Colonic mucosa (tissue), 4 donors: ENCODE data around the gene UBXN1. TPM values are rescaled to one million over a fixed set of nuclear protein-coding genes. Genes with fewer than 3 reads are reported as not detected.
A peak's percentile ranks its signal among the peaks of the same experiment; 100 is the strongest.

Experiments used
- DNase-seq: peaks from one replicate; pipeline ENCODE4 v3.0.0-alpha.2; 2020
- H3K27ac ChIP-seq: fragments of 200-600 bp; one replicate; pipeline ENCODE4 v1.8.0; 2021
- H3K27me3 ChIP-seq: fragments of 200-600 bp; one replicate; pipeline ENCODE4 v1.8.0; 2021
- H3K36me3 ChIP-seq: fragments of 200-600 bp; one replicate; pipeline ENCODE4 v1.8.0; 2021
- H3K4me1 ChIP-seq: fragments of 200-600 bp; one replicate; pipeline ENCODE4 v1.8.0; 2021; ENCODE audit warnings: mild to moderate bottlenecking
- H3K4me3 ChIP-seq: fragments of 200-600 bp; one replicate; pipeline ENCODE4 v1.8.0; 2021
- H3K9ac ChIP-seq, 2 donors: one replicate each; pipeline ENCODE4 v1.7.0; 2013; ENCODE audit warnings: control low read depth in 2 of 2, low read depth in 2 of 2, low read length in 2 of 2
- H3K9me3 ChIP-seq: fragments of 200-600 bp; one replicate; pipeline ENCODE4 v1.8.0; 2021
- CTCF ChIP-seq: fragments of 200-600 bp; IDR thresholded peaks from one replicate; pipeline ENCODE4 v1.8.0; 2022; ENCODE audit warnings: antibody characterized with exemption, mild to moderate bottlenecking
- intact Hi-C: fragments of 100-400 bp; cut with DNase I; formaldehyde crosslinking; loops from one replicate; pipeline ENCODE4 v1.14.1; 2022
- total RNA-seq, 2 donors: library from RNA; stranded (reverse); fragmentation: NEBNext Ultra II Directional in 1 of 2; extraction: Animal tissue kit (Norgen Biotek cat#: 25700) in 1 of 2; gene quantifications; one replicate each; pipeline ENCODE4 v1.2.1, GENCODE V29; 2021
- donor health status: healthy.
- donor health status: DM: no; HTN: no; CAD: no.
- donor health status: DM: no; HTN: no; CAD: no.

Gene UBXN1
- total RNA-seq, 2 donors from 2014 or later = 74.8 to 87.8 TPM

- intact Hi-C loops = no loop called here
- Histone ChIP-seq H3K9ac (peak overlapping the region; percentile 12 to 32), H3K4me3 (peak overlapping the region; percentile 10), H3K36me3 (no peaks in the 10 kb centered on the region), H3K27me3 (peaks cover 8% of the 10 kb centered on the region), H3K9me3 (no peaks in the 10 kb centered on the region), H3K4me1 (no peaks in the 10 kb centered on the region), H3K27ac (peak overlapping the region; percentile 32)
- no peak for TF ChIP-seq CTCF
- no peak for DNase-seq
These were observed 8.9 kb upstream of the UBXN1 start for GRCh38 chr11:62687508-62688396.

- H3K9me3 ChIP-seq = no peaks in the 10 kb centered on the region
- H3K4me3 ChIP-seq = no peak overlapping the region
- H3K9ac ChIP-seq = no peak overlapping the region
- no peaks in the 10 kb centered on the region for H3K36me3 ChIP-seq
- DNase-seq = no peak
- no peak for TF ChIP-seq CTCF
- H3K27me3 ChIP-seq = no peaks in the 10 kb centered on the region
- intact Hi-C loops = no loop called here
- H3K27ac ChIP-seq = no peak overlapping the region
- peaks cover 8% of the 10 kb centered on the region for H3K4me1 ChIP-seq
These were observed 3.6 kb upstream of the UBXN1 start for GRCh38 chr11:62682518-62682917.

GRCh38 chr11:62680825-62681240, 2.0 kb upstream of the UBXN1 start:
- intact Hi-C loops = no loop called here
- H3K4me3 ChIP-seq = no peak overlapping the region
- H3K9me3 ChIP-seq = no peaks in the 10 kb centered on the region
- peak; percentile 27 for TF ChIP-seq CTCF
- no peak overlapping the region for H3K27ac ChIP-seq
- no peaks in the 10 kb centered on the region for H3K36me3 ChIP-seq
- H3K27me3 ChIP-seq = no peaks in the 10 kb centered on the region
- peaks cover 11% of the 10 kb centered on the region for H3K4me1 ChIP-seq
- peak overlapping the region in 1 of 2 donors; percentile 56 for H3K9ac ChIP-seq
- peak; percentile 59 for DNase-seq

GRCh38 chr11:62678433-62678769, 472 bp downstream of the UBXN1 start:
- no peak for DNase-seq
- H3K27me3 ChIP-seq = no peaks in the 10 kb centered on the region
- peak overlapping the region; percentile 95 to 97 for H3K9ac ChIP-seq
- peak overlapping the region; percentile 100 for H3K4me3 ChIP-seq
- H3K36me3 ChIP-seq = no peaks in the 10 kb centered on the region
- H3K27ac ChIP-seq = peak overlapping the region; percentile 87
- TF ChIP-seq CTCF = no peak
- H3K4me1 ChIP-seq = peaks cover 11% of the 10 kb centered on the region
- intact Hi-C loops = no loop called here
- H3K9me3 ChIP-seq = no peaks in the 10 kb centered on the region

GRCh38 chr11:62677714-62678113, 1.2 kb downstream of the UBXN1 start:
- no peaks in the 10 kb centered on the region for H3K27me3 ChIP-seq
- H3K27ac ChIP-seq = no peak overlapping the region
- peak overlapping the region in 1 of 2 donors; percentile 97 for H3K9ac ChIP-seq
- intact Hi-C loops = no loop called here
- no peaks in the 10 kb centered on the region for H3K36me3 ChIP-seq
- no peak for DNase-seq
- no peaks in the 10 kb centered on the region for H3K9me3 ChIP-seq
- TF ChIP-seq CTCF = no peak
- H3K4me3 ChIP-seq = peak overlapping the region; percentile 100
- H3K4me1 ChIP-seq = peaks cover 14% of the 10 kb centered on the region
